GM12872 (cell line): Measurements from ENCODE around the gene PLA2G6.

ENCODE experiments used
- CTCF ChIP-seq: IDR thresholded peaks from 3 replicates; pipeline ENCODE4 v1.5.1; 2011; ENCODE audit warnings: low read depth, mild to moderate bottlenecking, low read length, moderate library complexity; ENCODE audit not compliant: insufficient read depth

Gene PLA2G6

DNA sequence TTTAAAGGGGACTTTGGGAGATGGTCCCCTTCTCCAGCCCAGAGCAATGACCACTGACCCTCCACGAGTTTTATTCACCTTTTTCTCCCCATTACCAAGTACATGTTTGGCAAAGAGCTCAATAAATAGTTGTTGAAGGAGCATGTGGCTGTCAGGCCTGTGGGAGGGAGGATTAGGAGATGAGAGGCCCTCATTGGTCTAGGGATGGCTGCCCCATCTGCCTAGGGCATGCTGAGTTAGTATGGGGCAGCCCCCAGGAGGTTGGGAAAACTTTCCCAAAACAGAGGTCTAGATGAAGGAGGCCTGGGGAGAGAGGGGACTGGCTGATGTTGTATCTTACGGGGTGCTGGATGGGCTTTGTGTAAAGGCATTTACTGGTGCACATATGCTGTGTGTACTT, 30.8 kb upstream of the PLA2G6 start:
- TF ChIP-seq CTCF: no peak

DNA sequence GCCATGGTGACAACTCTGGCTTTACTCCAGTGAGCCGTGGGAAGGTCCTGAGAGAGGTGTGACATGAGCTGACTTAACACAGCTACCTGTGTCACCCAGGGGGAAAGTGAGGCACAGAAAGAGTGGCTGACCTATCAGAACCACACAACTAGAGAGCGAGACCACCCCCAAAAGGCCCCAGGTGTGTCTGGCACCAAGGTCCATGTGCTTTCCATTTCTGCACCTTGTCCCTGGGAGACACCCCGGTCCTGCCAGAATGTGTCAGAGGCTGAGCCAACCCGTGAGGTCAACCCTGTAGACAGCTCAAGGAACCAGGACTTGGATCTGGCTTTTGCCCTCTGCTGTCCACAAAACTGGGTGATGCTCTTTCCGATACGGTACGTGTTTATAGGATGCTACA, 29.9 kb upstream of the PLA2G6 start:
- no peak for TF ChIP-seq CTCF

GRCh38 chr22:38208551-38208968, 26.9 kb upstream of the PLA2G6 start:
- TF ChIP-seq CTCF: no peak

- no peak for TF ChIP-seq CTCF
These were observed 26.3 kb upstream of the PLA2G6 start for GRCh38 chr22:38207898-38208432.

- TF ChIP-seq CTCF: no peak
These were observed 23.9 kb upstream of the PLA2G6 start for GRCh38 chr22:38205261-38206128.

DNA sequence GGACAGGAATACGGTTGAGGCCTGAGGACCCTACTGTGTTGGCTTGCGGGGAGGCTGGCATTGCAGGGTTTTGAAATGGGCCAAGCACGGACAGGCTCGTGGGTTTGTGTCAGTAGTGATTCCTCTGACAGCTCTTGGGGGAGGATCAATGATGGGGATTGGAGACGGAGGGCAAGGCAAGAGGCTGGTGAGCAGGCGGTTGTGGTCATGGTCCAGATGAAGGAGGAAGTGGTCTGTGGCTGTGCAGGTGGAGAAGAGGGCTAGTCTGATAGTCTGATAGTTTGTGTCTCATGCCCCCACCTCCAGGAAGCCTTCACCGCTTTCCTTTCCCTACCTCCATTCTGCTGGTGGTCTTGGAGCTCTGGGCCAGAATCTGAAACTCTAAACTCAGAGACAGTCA, 23.2 kb upstream of the PLA2G6 start:
- no peak for TF ChIP-seq CTCF

- TF ChIP-seq CTCF: no peak
These were observed 22.4 kb upstream of the PLA2G6 start for GRCh38 chr22:38203855-38204514.
